ENCODE results near the gene VPREB3. TPM values are rescaled to one million over a fixed set of nuclear protein-coding genes. Genes with fewer than 3 reads are reported as not detected.

Gene VPREB3
- total and polyA plus RNA-seq, 4 donors: 0.39 to 1.4 TPM; not detected in 2

GRCh38 chr22:23714596-23715578 lies 39.3 kb downstream of the VPREB3 start:
- peaks cover 7 to 28% (median 19%) of the 10 kb centered on the region in 4 donors for H3K36me3 ChIP-seq (ENCODE audit: control insufficient read depth in 4 of 4, insufficient read depth in 4 of 4, low read length in 4 of 4)
- no peak for DNase-seq
- H3K4me3 ChIP-seq: no peak overlapping the region
- no peak overlapping the region for H3K27ac ChIP-seq (ENCODE audit: low read depth in 1 of 2, low read length in 1 of 2)
- TF ChIP-seq, protein P1, sequence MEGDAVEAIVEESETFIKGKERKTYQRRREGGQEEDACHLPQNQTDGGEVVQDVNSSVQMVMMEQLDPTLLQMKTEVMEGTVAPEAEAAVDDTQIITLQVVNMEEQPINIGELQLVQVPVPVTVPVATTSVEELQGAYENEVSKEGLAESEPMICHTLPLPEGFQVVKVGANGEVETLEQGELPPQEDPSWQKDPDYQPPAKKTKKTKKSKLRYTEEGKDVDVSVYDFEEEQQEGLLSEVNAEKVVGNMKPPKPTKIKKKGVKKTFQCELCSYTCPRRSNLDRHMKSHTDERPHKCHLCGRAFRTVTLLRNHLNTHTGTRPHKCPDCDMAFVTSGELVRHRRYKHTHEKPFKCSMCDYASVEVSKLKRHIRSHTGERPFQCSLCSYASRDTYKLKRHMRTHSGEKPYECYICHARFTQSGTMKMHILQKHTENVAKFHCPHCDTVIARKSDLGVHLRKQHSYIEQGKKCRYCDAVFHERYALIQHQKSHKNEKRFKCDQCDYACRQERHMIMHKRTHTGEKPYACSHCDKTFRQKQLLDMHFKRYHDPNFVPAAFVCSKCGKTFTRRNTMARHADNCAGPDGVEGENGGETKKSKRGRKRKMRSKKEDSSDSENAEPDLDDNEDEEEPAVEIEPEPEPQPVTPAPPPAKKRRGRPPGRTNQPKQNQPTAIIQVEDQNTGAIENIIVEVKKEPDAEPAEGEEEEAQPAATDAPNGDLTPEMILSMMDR (IDR thresholded peaks at IDR 0.05; ENCODE audit: control extremely low read depth, extremely low read depth): no peak
- 90 to 92% methylated on average over 23 of the region's 23 CpGs for WGBS, 2 donors
- H3K9ac ChIP-seq (ENCODE audit: insufficient read depth in 1 of 2, low read length in 2 of 2): no peak overlapping the region
- H3K27me3 ChIP-seq (ENCODE audit: control insufficient read depth in 3 of 3, insufficient read depth in 3 of 3, low read length in 2 of 3): no peaks in the 10 kb centered on the region
- ATAC-seq (ENCODE audit: insufficient read depth, low FRiP score): no peak
- no peaks in the 10 kb centered on the region for H3K9me3 ChIP-seq (ENCODE audit: control insufficient read depth in 4 of 4, insufficient read depth in 3 of 4, low read length in 3 of 4)
- H3K4me1 ChIP-seq (ENCODE audit: control insufficient read depth in 5 of 5, insufficient read depth in 5 of 5, low read length in 5 of 5): peaks cover 0 to 13% (median 0%) of the 10 kb centered on the region in 5 donors

DNA sequence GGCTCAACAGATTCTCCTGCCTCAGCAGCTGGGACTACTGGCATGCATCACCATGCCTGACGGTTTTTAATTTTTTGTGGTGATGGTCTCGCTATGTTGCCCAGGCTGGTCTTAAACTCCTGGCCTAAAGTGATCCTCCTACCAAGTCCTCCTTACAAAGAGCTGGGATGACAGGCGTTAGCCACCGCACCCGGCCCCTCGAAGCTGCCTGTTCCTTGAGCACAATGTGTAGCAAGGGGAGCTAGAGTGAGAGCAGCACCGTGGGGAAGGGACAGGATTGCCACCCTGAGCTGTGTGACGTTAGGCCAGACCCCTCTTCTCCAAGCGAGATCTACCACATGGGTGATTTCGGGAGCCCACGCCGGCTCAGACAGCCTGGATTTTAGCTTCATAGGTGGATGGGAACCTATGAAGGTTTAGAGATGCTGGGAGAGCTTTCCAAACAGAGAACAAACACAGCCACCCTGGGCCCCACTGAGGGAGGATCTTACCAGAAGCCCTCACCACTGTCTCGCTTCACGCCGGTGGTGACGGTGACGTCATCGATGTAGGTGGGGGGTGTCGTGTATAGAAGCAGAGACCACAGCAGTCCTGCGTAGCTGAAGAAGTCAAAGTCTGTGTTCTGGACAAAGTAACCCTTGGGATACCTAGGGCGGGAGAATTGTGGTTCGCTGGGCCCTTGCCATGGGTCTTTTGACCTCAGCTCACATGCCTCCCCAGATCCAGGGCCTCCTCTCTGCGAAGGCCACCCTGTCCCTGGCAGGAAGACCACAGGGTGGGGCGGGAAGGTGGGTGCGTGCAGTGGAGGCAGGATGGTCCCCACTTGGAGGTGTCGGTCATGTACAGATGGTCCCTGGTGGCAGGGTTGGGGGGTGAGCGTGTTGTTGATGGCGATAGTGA lies 40.3 kb downstream of the VPREB3 start:
- Histone ChIP-seq H3K9ac (ENCODE audit: insufficient read depth in 1 of 2, low read length in 2 of 2) (no peak overlapping the region), H3K4me1 (ENCODE audit: control insufficient read depth in 5 of 5, insufficient read depth in 5 of 5, low read length in 5 of 5) (peaks cover 0 to 13% (median 0%) of the 10 kb centered on the region in 5 donors), H3K4me3 (no peak overlapping the region), H3K9me3 (ENCODE audit: control insufficient read depth in 4 of 4, insufficient read depth in 3 of 4, low read length in 3 of 4) (no peaks in the 10 kb centered on the region), H3K27me3 (ENCODE audit: control insufficient read depth in 3 of 3, insufficient read depth in 3 of 3, low read length in 2 of 3) (no peaks in the 10 kb centered on the region), H3K27ac (ENCODE audit: low read depth in 1 of 2, low read length in 1 of 2) (no peak overlapping the region), H3K36me3 (ENCODE audit: control insufficient read depth in 4 of 4, insufficient read depth in 4 of 4, low read length in 4 of 4) (peaks cover 17 to 34% (median 23%) of the 10 kb centered on the region in 4 donors)
- ATAC-seq (ENCODE audit: insufficient read depth, low FRiP score): no peak
- TF ChIP-seq, protein P1 (IDR thresholded peaks at IDR 0.05; ENCODE audit: control extremely low read depth, extremely low read depth): no peak
- DNase-seq: no peak
- 94 to 95% methylated on average over 28 of the region's 28 CpGs for WGBS, 2 donors

- DNase-seq (no peak), ATAC-seq (ENCODE audit: insufficient read depth, low FRiP score) (no peak)
- peaks cover 25 to 35% (median 27%) of the 10 kb centered on the region in 4 donors for H3K36me3 ChIP-seq (ENCODE audit: control insufficient read depth in 4 of 4, insufficient read depth in 4 of 4, low read length in 4 of 4)
- no peaks in the 10 kb centered on the region for H3K9me3 ChIP-seq (ENCODE audit: control insufficient read depth in 4 of 4, insufficient read depth in 3 of 4, low read length in 3 of 4)
- TF ChIP-seq, protein P1 (IDR thresholded peaks at IDR 0.05; ENCODE audit: control extremely low read depth, extremely low read depth): no peak
- H3K9ac ChIP-seq (ENCODE audit: insufficient read depth in 1 of 2, low read length in 2 of 2): no peak overlapping the region
- no peak overlapping the region for H3K27ac ChIP-seq (ENCODE audit: low read depth in 1 of 2, low read length in 1 of 2)
- H3K4me1 ChIP-seq (ENCODE audit: control insufficient read depth in 5 of 5, insufficient read depth in 5 of 5, low read length in 5 of 5): peaks cover 0 to 13% (median 0%) of the 10 kb centered on the region in 5 donors
- 92 to 94% methylated on average over 12 of the region's 12 CpGs for WGBS, 2 donors
- no peaks in the 10 kb centered on the region for H3K27me3 ChIP-seq (ENCODE audit: control insufficient read depth in 3 of 3, insufficient read depth in 3 of 3, low read length in 2 of 3)
- H3K4me3 ChIP-seq: no peak overlapping the region
Observed at GRCh38 chr22:23712256-23712655, 42.0 kb downstream of the VPREB3 start.
